Lower leg skin (tissue), 3 donors: ENCODE results near the gene SMIM12.

Experiments
- POLR2A ChIP-seq, 2 donors: fragments of 450-650 bp; IDR thresholded peaks; one replicate each; pipeline ENCODE4 v1.6.1; 2016 to 2017; ENCODE audit warnings: antibody characterized with exemption in 2 of 2, mild to moderate bottlenecking in 1 of 2, moderate library complexity in 1 of 2
- TF ChIP-seq, protein P1 (sequence below), 3 donors: fragments of 450-650 bp; IDR thresholded peaks; one replicate each; pipeline ENCODE4 v1.5.1; 2016; ENCODE audit warnings: antibody characterized with exemption in 3 of 3, mild to moderate bottlenecking in 3 of 3, moderate library complexity in 2 of 3

GRCh38 chr1:34840426-34840825, 19.1 kb downstream of the SMIM12 start:
- TF ChIP-seq, protein P1, sequence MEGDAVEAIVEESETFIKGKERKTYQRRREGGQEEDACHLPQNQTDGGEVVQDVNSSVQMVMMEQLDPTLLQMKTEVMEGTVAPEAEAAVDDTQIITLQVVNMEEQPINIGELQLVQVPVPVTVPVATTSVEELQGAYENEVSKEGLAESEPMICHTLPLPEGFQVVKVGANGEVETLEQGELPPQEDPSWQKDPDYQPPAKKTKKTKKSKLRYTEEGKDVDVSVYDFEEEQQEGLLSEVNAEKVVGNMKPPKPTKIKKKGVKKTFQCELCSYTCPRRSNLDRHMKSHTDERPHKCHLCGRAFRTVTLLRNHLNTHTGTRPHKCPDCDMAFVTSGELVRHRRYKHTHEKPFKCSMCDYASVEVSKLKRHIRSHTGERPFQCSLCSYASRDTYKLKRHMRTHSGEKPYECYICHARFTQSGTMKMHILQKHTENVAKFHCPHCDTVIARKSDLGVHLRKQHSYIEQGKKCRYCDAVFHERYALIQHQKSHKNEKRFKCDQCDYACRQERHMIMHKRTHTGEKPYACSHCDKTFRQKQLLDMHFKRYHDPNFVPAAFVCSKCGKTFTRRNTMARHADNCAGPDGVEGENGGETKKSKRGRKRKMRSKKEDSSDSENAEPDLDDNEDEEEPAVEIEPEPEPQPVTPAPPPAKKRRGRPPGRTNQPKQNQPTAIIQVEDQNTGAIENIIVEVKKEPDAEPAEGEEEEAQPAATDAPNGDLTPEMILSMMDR (IDR thresholded peaks at IDR 0.05), result no peak
- TF ChIP-seq POLR2A (IDR thresholded peaks at IDR 0.05), result no peak
